HUES64 (cell line): ENCODE results near the gene ACSL1.

Experiments
- H3K27ac ChIP-seq: 2 replicates; pipeline ENCODE4 v1.7.0; 2013; ENCODE audit warnings: low read depth, low read length, inconsistent platforms
- H3K27me3 ChIP-seq: 2 replicates; pipeline ENCODE4 v1.6.1; 2013; ENCODE audit warnings: mild to moderate bottlenecking, low read length; ENCODE audit not compliant: insufficient read depth
- H3K36me3 ChIP-seq: 2 replicates; pipeline ENCODE4 v1.6.1; 2013; ENCODE audit warnings: mild to moderate bottlenecking, low read length; ENCODE audit not compliant: insufficient read depth
- H3K4me1 ChIP-seq: 2 replicates; pipeline ENCODE4 v1.6.1; 2013; ENCODE audit warnings: mild to moderate bottlenecking, low read length, moderate library complexity; ENCODE audit not compliant: insufficient read depth
- H3K4me3 ChIP-seq: 2 replicates; pipeline ENCODE4 v1.5.1; 2013; ENCODE audit warnings: mild to moderate bottlenecking, low read length, moderate library complexity
- H3K9ac ChIP-seq: 2 replicates; pipeline ENCODE4 v1.6.1; 2013; ENCODE audit warnings: mild to moderate bottlenecking, low read depth, low read length
- H3K9me3 ChIP-seq: 2 replicates; pipeline ENCODE4 v1.6.1; 2013; ENCODE audit warnings: low read depth, low read length; ENCODE audit not compliant: insufficient read depth
- WGBS: fragments of 150-250, 120-280 bp; methylation state at CpG from one replicate; pipeline ENCODE4 v1.1.7; 2013; ENCODE audit warnings: missing lambda C conversion rate; 5-methylcytosine and 5-hydroxymethylcytosine counted together

ACSL1 gene

DNA sequence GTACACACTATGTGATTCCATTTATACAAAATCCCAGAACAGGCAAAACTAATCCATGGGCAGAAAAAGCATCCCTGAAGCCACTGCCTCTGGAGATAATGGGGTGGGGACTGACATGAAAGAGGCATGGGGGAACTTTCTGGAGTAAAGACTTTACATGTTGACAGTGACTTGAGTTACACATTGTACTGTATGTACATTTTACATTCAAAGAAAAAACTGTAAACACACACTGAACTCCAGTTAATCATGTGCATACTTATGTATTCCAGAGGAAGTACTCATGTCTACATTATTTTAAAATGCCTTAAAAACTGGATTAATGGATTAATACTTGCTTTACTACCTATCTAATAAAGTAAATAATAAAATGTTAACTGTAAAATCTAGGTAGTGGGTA lies 113.4 kb downstream of the ACSL1 start:
- H3K9ac ChIP-seq = no peak overlapping the region
- H3K27me3 ChIP-seq = no peaks in the 10 kb centered on the region
- H3K4me1 ChIP-seq = no peaks in the 10 kb centered on the region
- H3K4me3 ChIP-seq = no peak overlapping the region
- H3K36me3 ChIP-seq = peaks cover 100% of the 10 kb centered on the region
- H3K27ac ChIP-seq = no peak overlapping the region
- no peaks in the 10 kb centered on the region for H3K9me3 ChIP-seq

DNA sequence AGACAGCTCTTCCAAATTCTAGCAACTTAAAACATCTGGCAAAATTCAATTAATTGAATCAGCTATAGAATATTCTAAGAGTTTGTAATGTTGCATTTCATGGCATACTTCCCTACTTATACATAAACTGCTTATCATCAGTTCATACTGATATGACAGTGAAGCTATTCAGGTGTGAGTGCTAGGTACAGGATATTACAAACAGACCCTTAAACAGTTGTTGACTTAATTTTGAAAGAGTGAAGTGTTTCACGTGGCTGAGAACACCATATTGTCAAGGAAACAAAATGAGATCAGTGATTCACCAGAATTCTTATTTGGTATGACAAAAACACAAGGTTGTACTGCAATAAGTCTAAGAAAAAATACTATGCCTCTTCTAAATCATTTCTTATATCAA lies 119.3 kb downstream of the ACSL1 start:
- Histone ChIP-seq H3K27ac (no peak overlapping the region), H3K9me3 (no peaks in the 10 kb centered on the region), H3K9ac (no peak overlapping the region), H3K36me3 (peaks cover 100% of the 10 kb centered on the region), H3K4me3 (no peak overlapping the region), H3K27me3 (no peaks in the 10 kb centered on the region), H3K4me1 (no peaks in the 10 kb centered on the region)
- WGBS = 92% methylated on average over 1 of the region's 1 CpG

DNA sequence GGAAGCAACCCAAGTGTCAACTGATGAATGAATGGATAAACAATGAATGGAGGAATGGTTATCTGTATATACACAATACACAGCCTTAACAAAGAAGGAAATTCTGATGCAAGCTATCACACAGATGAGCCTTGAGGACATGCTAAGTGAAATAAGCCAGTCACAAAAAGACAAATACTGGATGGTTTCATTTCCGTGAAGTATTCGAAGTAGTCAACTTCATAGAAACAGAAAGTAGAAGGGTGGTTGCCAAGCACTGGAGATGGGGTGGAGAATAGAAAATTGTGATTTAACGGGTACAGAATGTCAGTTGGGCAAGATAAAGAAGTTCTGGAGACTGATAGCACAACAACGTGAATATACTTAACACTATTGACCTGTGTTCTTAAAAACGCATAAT lies 120.1 kb downstream of the ACSL1 start:
- no peaks in the 10 kb centered on the region for H3K9me3 ChIP-seq
- no peaks in the 10 kb centered on the region for H3K4me1 ChIP-seq
- no peaks in the 10 kb centered on the region for H3K27me3 ChIP-seq
- no peak overlapping the region for H3K27ac ChIP-seq
- H3K9ac ChIP-seq = no peak overlapping the region
- H3K4me3 ChIP-seq = no peak overlapping the region
- 99% methylated on average over 4 of the region's 5 CpGs for WGBS
- H3K36me3 ChIP-seq = peaks cover 100% of the 10 kb centered on the region
